Retinal pigment epithelial cell (primary cell): Measurements from ENCODE around the gene TMEM26.

ENCODE experiments used
- DNase-seq: peaks from one replicate; pipeline ENCODE4 v3.0.0-alpha.2; 2010; ENCODE audit warnings: low read depth
- H3K4me3 ChIP-seq: 2 replicates; pipeline ENCODE4 v1.5.1; 2011; ENCODE audit warnings: mild to moderate bottlenecking, low read length, control low read depth, moderate library complexity
- TF ChIP-seq, protein P1 (sequence below): conservative IDR thresholded peaks from 2 replicates; pipeline ENCODE4 v1.5.1; 2011; ENCODE audit warnings: low read depth, low read length, control low read depth, inconsistent platforms

The TMEM26 gene

DNA sequence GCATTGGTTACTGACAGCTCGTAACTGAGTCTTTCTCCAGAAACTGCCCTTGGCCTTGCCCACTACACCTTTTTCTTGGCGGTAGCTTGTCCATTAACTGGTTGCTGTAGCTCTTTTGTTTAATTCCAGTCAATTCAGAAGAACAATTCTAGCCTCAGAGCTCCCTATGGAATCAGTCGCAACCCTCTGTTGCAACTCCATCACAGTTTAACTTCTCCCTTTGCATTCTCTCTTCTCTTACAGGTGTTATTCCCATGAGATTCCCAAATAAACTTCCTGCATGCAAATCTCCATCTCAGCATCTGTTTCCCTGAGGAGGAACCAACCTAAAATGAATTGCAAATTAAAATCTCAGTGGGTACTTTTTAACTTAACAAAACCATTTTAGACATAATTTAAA is 28.4 kb upstream of the TMEM26 start:
- H3K4me3 ChIP-seq = no peak overlapping the region
- TF ChIP-seq, protein P1, sequence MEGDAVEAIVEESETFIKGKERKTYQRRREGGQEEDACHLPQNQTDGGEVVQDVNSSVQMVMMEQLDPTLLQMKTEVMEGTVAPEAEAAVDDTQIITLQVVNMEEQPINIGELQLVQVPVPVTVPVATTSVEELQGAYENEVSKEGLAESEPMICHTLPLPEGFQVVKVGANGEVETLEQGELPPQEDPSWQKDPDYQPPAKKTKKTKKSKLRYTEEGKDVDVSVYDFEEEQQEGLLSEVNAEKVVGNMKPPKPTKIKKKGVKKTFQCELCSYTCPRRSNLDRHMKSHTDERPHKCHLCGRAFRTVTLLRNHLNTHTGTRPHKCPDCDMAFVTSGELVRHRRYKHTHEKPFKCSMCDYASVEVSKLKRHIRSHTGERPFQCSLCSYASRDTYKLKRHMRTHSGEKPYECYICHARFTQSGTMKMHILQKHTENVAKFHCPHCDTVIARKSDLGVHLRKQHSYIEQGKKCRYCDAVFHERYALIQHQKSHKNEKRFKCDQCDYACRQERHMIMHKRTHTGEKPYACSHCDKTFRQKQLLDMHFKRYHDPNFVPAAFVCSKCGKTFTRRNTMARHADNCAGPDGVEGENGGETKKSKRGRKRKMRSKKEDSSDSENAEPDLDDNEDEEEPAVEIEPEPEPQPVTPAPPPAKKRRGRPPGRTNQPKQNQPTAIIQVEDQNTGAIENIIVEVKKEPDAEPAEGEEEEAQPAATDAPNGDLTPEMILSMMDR = no peak
- no peak for DNase-seq

- no peak for DNase-seq
- H3K4me3 ChIP-seq = no peak overlapping the region
- TF ChIP-seq, protein P1 = no peak
These were observed 27.0 kb upstream of the TMEM26 start for GRCh38 chr10:61480208-61480607.

GRCh38 chr10:61478621-61479312 is 25.6 kb upstream of the TMEM26 start:
- H3K4me3 ChIP-seq = no peak overlapping the region
- TF ChIP-seq, protein P1 = peak; percentile 16
- DNase-seq = no peak

DNA sequence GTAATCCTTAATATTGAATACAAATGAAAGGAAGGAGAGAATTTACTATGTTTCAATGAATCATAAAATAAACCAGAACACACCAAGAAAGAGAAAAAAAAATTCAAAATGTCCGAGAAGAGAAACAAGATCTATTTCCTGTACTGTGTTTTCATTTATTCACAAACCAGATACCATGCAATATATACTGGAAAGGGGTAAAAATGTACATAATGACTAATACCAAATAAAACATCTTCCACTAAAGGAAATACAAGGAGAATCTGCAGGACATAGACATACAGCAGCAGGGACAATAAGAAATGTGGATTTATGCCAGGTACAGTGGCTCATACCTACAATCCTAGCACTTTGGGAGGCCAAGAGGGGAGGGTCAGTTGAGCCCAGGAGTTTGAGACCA is 24.3 kb upstream of the TMEM26 start:
- DNase-seq = no peak
- TF ChIP-seq, protein P1 = no peak
- H3K4me3 ChIP-seq = no peak overlapping the region

- no peak for DNase-seq
- TF ChIP-seq, protein P1 = no peak
These were observed 23.3 kb upstream of the TMEM26 start for GRCh38 chr10:61476529-61476928.

GRCh38 chr10:61475449-61475873 is 22.3 kb upstream of the TMEM26 start:
- no peak for DNase-seq
- TF ChIP-seq, protein P1 = no peak
- H3K4me3 ChIP-seq = no peak overlapping the region

More at GRCh38 chr10:61476529-61476928, 23.3 kb upstream of the TMEM26 start:
- no peak overlapping the region for H3K4me3 ChIP-seq

GRCh38 chr10:61472090-61472674 is 19.0 kb upstream of the TMEM26 start:
- no peak overlapping the region for H3K4me3 ChIP-seq
- no peak for DNase-seq
- TF ChIP-seq, protein P1 = no peak
